Heart left ventricle (tissue), 13 donors: Measurements from ENCODE around the gene CLPTM1L.

Experiments used
- POLR2A ChIP-seq, 2 donors: fragments of 450-650 bp; IDR thresholded peaks; one replicate each; pipeline ENCODE4 v1.6.1; 2017; ENCODE audit warnings: antibody characterized with exemption in 2 of 2, mild to moderate bottlenecking in 2 of 2, moderate library complexity in 2 of 2
- TF ChIP-seq, protein P1 (sequence below), 12 donors: fragments of 200-600 bp; sonication (generic) in 4 of 12; IDR thresholded peaks; one replicate each; pipeline versions ENCODE4 v1.5.0 to v1.8.0; 2018 to 2022; ENCODE audit warnings: antibody characterized with exemption in 12 of 12, mild to moderate bottlenecking in 5 of 12
- donor health status: ischemic (EF 13 %, LVEDD 7.1; RV severe dilation, severe dysfunction).
- donor health status: DM: no; HTN: yes; CAD: no.
- donor health status: DM: no; HTN: no; CAD: no.
- donor health status: ischemic (EF 25% LVEDD 6.9; RV normal size, moderate dysfunction).
- donor health status: ischemic (EF 25% LVEDD 5.7; RV mildly dilated, moderate dysfunction).
- donor health status: ischemic (EF 35%, LVEDD 5.7; RV mildly dilated, moderate dysfunction).
- donor health status: nonischemic (EF 11% LVEDD 7.7; RV severe dilation, severe dysfunction).
- donor health status: DM: yes; HTN: yes; CAD: no.
- donor health status: PGD.
- donor health status: ischemic (EF 29% LVEDD 5.4; RV normal size, mild dysfunction).
- donor health status: nonischemic (EF 23%, LVEDD 6.1; RV moderate dilation, normal function).

GRCh38 chr5:1383886-1384401, 39.0 kb upstream of the CLPTM1L start:
- TF ChIP-seq, protein P1, sequence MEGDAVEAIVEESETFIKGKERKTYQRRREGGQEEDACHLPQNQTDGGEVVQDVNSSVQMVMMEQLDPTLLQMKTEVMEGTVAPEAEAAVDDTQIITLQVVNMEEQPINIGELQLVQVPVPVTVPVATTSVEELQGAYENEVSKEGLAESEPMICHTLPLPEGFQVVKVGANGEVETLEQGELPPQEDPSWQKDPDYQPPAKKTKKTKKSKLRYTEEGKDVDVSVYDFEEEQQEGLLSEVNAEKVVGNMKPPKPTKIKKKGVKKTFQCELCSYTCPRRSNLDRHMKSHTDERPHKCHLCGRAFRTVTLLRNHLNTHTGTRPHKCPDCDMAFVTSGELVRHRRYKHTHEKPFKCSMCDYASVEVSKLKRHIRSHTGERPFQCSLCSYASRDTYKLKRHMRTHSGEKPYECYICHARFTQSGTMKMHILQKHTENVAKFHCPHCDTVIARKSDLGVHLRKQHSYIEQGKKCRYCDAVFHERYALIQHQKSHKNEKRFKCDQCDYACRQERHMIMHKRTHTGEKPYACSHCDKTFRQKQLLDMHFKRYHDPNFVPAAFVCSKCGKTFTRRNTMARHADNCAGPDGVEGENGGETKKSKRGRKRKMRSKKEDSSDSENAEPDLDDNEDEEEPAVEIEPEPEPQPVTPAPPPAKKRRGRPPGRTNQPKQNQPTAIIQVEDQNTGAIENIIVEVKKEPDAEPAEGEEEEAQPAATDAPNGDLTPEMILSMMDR (IDR thresholded peaks at IDR 0.05): no peak
- TF ChIP-seq POLR2A (IDR thresholded peaks at IDR 0.05): no peak
